Natural killer cell (primary cell): ENCODE results near the gene GSX2. TPM values are rescaled to one million over a fixed set of nuclear protein-coding genes. Genes with fewer than 3 reads are reported as not detected.

Source experiments
- ATAC-seq, 3 donors: fragments of 150-1000 bp in 2 of 3; fragments of 200-7000 bp in 1 of 3; cut with Tn5 transposase; 1 replicate in 1 of 3; 2 replicates in 2 of 3; pipeline ENCODE4 v1.10.0; 2021; ENCODE audit warnings: mild to moderate bottlenecking in 2 of 3, moderate library complexity in 2 of 3
- DNase-seq, 2 donors: peaks; one replicate each; pipeline versions ENCODE4 v3.0.0 to v3.0.0-alpha.2; 2013 to 2021; ENCODE audit warnings: mixed read lengths in 1 of 2
- H3K27ac ChIP-seq: one replicate; pipeline ENCODE4 v1.5.1; 2013; ENCODE audit warnings: mild to moderate bottlenecking, low read length
- H3K27me3 ChIP-seq: one replicate; pipeline ENCODE4 v1.6.1; 2013; ENCODE audit warnings: low read length; ENCODE audit not compliant: control insufficient read depth, insufficient read depth
- H3K36me3 ChIP-seq: one replicate; pipeline ENCODE4 v1.6.1; 2013; ENCODE audit warnings: low read length; ENCODE audit not compliant: control insufficient read depth, insufficient read depth
- H3K4me1 ChIP-seq: one replicate; pipeline ENCODE4 v1.6.1; 2013; ENCODE audit warnings: low read length; ENCODE audit not compliant: control insufficient read depth, insufficient read depth
- H3K4me3 ChIP-seq: one replicate; pipeline ENCODE4 v1.5.1; 2013; ENCODE audit warnings: low read length
- H3K9me3 ChIP-seq: one replicate; pipeline ENCODE4 v1.6.1; 2013; ENCODE audit warnings: low read length; ENCODE audit not compliant: control insufficient read depth, insufficient read depth
- H3K27ac Mint-ChIP-seq, 2 donors: one replicate each; pipeline ENCODE4 v1.8.0; 2022; ENCODE audit warnings: mild to moderate bottlenecking in 2 of 2, mixed read lengths in 2 of 2, moderate library complexity in 1 of 2
- H3K27me3 Mint-ChIP-seq, 2 donors: one replicate each; pipeline ENCODE4 v1.8.0; 2022; ENCODE audit warnings: low read depth in 2 of 2, mixed read lengths in 2 of 2
- H3K36me3 Mint-ChIP-seq: one replicate; pipeline ENCODE4 v1.8.0; 2022; ENCODE audit warnings: mixed read lengths
- H3K4me1 Mint-ChIP-seq, 2 donors: one replicate each; pipeline ENCODE4 v1.8.0; 2022; ENCODE audit warnings: mixed read lengths in 2 of 2
- H3K4me3 Mint-ChIP-seq: one replicate; pipeline ENCODE4 v1.8.0; 2022; ENCODE audit warnings: mild to moderate bottlenecking, moderate library complexity, mixed read lengths
- H3K9me3 Mint-ChIP-seq, 2 donors: one replicate each; pipeline ENCODE4 v1.8.0; 2022; ENCODE audit warnings: mixed read lengths in 2 of 2
- CTCF ChIP-seq: fragments of 200-600 bp; IDR thresholded peaks from one replicate; pipeline ENCODE4 v1.8.0; 2022; ENCODE audit warnings: antibody characterized with exemption
- WGBS: methylation state at CpG from one replicate; pipeline ENCODE4 v1.1.7; 2013; ENCODE audit warnings: missing lambda C conversion rate; ENCODE audit not compliant: insufficient coverage; 5-methylcytosine and 5-hydroxymethylcytosine counted together
- intact Hi-C: fragments of 100-400 bp; cut with micrococcal nuclease; formaldehyde crosslinking; loops from one replicate; pipeline ENCODE4 v1.14.2; 2022
- total RNA-seq, 4 donors: library from RNA; stranded (reverse); fragments of 120-200 nt in 1 of 4; gene quantifications; one replicate each; pipeline versions ENCODE4 v1.2.3 to v1.2.4, GENCODE V29; 2013 to 2022

GSX2 gene
- total RNA-seq, 3 donors from 2014 or later (not counting 1 experiment from before 2014, with no cell fraction given) = not detected

GRCh38 chr4:54085284-54085683, 14.7 kb upstream of the GSX2 start:
- Histone ChIP-seq H3K9me3 (no peaks in the 10 kb centered on the region), H3K27me3 (peaks cover 2% of the 10 kb centered on the region), H3K27ac (no peak overlapping the region), H3K4me1 (no peaks in the 10 kb centered on the region), H3K4me3 (no peak overlapping the region), H3K36me3 (no peaks in the 10 kb centered on the region)
- intact Hi-C loops = no loop called here
- Mint-ChIP-seq H3K27me3 (peaks cover 25 to 31% of the 10 kb centered on the region in 2 donors), H3K9me3 (no peaks in the 10 kb centered on the region), H3K36me3 (no peaks in the 10 kb centered on the region), H3K4me3 (no peak overlapping the region), H3K27ac (no peak overlapping the region), H3K4me1 (no peaks in the 10 kb centered on the region)
- no peak for TF ChIP-seq CTCF
- ATAC-seq = no peak
- WGBS = 89% methylated on average over 2 of the region's 3 CpGs
- no peak for DNase-seq

GRCh38 chr4:54089875-54090274, 10.1 kb upstream of the GSX2 start:
- H3K4me1 Mint-ChIP-seq = peaks cover 19 to 26% of the 10 kb centered on the region in 2 donors
- intact Hi-C loops = no loop called here
- peaks cover 54% of the 10 kb centered on the region in 2 donors for H3K27me3 Mint-ChIP-seq
- no peak overlapping the region for H3K4me3 Mint-ChIP-seq
- no peak for TF ChIP-seq CTCF
- H3K4me1 ChIP-seq = peaks cover 20% of the 10 kb centered on the region
- H3K9me3 ChIP-seq = no peaks in the 10 kb centered on the region
- H3K4me3 ChIP-seq = no peak overlapping the region
- DNase-seq = no peak
- no peak overlapping the region for H3K27ac Mint-ChIP-seq
- H3K36me3 Mint-ChIP-seq = no peaks in the 10 kb centered on the region
- WGBS = 100% methylated on average over 1 of the region's 1 CpG
- ATAC-seq = no peak
- no peaks in the 10 kb centered on the region for H3K36me3 ChIP-seq
- H3K9me3 Mint-ChIP-seq = no peaks in the 10 kb centered on the region
- H3K27me3 ChIP-seq = peaks cover 26% of the 10 kb centered on the region
- H3K27ac ChIP-seq = no peak overlapping the region

GRCh38 chr4:54090404-54090803, 9.6 kb upstream of the GSX2 start:
- Mint-ChIP-seq H3K27ac (no peak overlapping the region), H3K27me3 (peaks cover 58 to 59% of the 10 kb centered on the region in 2 donors)
- no peak for DNase-seq

More at GRCh38 chr4:54090404-54090803, 9.6 kb upstream of the GSX2 start:
- Histone ChIP-seq H3K9me3 (no peaks in the 10 kb centered on the region), H3K27me3 (peaks cover 32% of the 10 kb centered on the region), H3K4me1 (peaks cover 20% of the 10 kb centered on the region), H3K27ac (no peak overlapping the region), H3K36me3 (no peaks in the 10 kb centered on the region), H3K4me3 (no peak overlapping the region)
- peaks cover 19 to 27% of the 10 kb centered on the region in 2 donors for H3K4me1 Mint-ChIP-seq
- H3K4me3 Mint-ChIP-seq = peak overlapping the region; percentile 45
- intact Hi-C loops = no loop called here
- no peaks in the 10 kb centered on the region for H3K36me3 Mint-ChIP-seq
- ATAC-seq = no peak
- WGBS = 95% methylated on average over 7 of the region's 8 CpGs
- no peaks in the 10 kb centered on the region for H3K9me3 Mint-ChIP-seq
- TF ChIP-seq CTCF = no peak
